Left cardiac atrium (tissue), 4 donors: ENCODE data around the gene HAUS7. TPM values are rescaled to one million over a fixed set of nuclear protein-coding genes. Genes with fewer than 3 reads are reported as not detected.

Source experiments
- ATAC-seq, 2 donors: fragments of 200-7000 bp; cut with Tn5 transposase; one replicate each; pipeline ENCODE4 v1.9.1; 2020; ENCODE audit warnings: mild to moderate bottlenecking in 2 of 2, moderate library complexity in 2 of 2
- DNase-seq: peaks from one replicate; pipeline ENCODE4 v3.0.0-alpha.2; 2020
- intact Hi-C, 2 donors: fragments of 100-400 bp; cut with DNase I; formaldehyde crosslinking; loops; one replicate each; pipeline versions ENCODE4 v1.14.1 to v1.15.1; 2022 to 2023
- total RNA-seq, 2 donors: library from RNA; stranded (reverse); fragmentation: NEBNext Ultra II Directional; extraction: Animal tissue kit (Norgen Biotek cat#: 25700); gene quantifications; one replicate each; pipeline ENCODE4 v1.2.1, GENCODE V29; 2021
- donor health status: DM: no; HTN: yes; CAD: no.
- donor health status: DM: no; HTN: yes; CAD: no; lungs with severe emphysema.
- donor health status: DM: yes; HTN: yes; CAD: no.
- donor health status: Dilated cardiomyopathy.

Gene HAUS7
- total RNA-seq, 2 donors from 2014 or later: 15.8 to 22.2 TPM

DNA sequence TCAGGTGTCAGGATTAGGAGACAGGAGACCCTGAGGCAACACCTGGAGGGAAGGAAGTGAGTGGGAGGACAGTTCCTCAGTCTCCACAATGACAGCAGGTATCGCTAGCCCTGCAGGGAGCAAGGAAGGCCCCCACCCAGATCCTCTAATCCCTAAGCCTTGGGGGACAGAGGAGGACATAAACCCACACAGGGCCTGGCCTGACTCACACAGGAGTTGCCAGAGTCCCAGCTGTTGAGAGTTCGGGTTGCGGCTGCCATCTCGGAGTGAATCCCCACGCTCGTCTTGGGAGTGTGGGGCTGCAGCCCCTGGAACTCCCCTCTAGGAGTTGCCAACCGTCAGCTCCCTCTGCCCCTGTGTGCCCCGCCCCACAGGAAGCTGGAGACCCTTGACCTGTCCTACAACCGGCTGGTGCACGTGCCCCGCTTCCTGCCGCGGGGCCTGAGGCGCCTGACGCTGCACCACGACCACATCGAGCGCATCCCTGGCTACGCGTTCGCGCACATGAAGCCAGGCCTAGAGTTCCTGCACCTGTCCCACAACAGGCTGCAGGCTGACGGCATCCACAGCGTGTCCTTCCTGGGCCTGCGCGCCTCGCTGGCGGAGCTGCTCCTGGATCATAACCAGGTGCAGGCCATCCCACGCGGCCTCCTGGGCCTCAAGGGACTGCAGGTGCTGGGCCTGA is 15.2 kb upstream of the HAUS7 start:
- intact Hi-C loops: no loop called here
- ATAC-seq (no peak), DNase-seq (no peak)

- intact Hi-C loops: no loop called here
- ATAC-seq (no peak), DNase-seq (no peak)
These were observed 12.1 kb upstream of the HAUS7 start for GRCh38 chrX:153482376-153483015.

GRCh38 chrX:153481043-153481442 is 10.7 kb upstream of the HAUS7 start:
- intact Hi-C loops: no loop called here
- ATAC-seq (no peak), DNase-seq (no peak)

GRCh38 chrX:153478746-153479145 is 8.4 kb upstream of the HAUS7 start:
- ATAC-seq: no peak
- no peak for DNase-seq
- intact Hi-C loops: no loop called here

DNA sequence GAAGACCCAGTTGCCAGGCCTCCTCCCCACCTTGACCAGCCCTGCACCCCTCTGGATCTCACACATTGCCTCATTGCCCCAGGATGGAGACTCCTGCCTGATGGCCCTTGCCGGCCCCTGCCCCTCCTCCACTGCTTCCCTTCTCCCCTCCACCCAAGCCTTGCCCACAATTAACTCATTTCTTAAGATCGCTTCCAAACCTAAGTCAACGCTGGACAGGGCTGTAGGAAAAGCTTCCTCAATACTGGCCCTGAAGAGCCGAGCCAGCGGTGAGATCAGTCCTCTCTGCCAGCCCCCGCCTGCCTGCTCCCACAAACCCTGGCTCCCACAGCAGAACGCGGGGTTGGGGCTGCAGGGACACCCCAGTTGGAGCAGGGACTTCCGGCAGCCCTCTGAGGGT is 7.5 kb upstream of the HAUS7 start:
- intact Hi-C loops: no loop called here
- no peak for DNase-seq
- ATAC-seq: peak; percentile 16 to 45

GRCh38 chrX:153477364-153477857 is 7.0 kb upstream of the HAUS7 start:
- intact Hi-C loops: no loop called here
- ATAC-seq: no peak
- DNase-seq: no peak

- intact Hi-C loops: no loop called here
- ATAC-seq (peak; percentile 50 to 73), DNase-seq (peak; percentile 74)
These were observed 6.4 kb upstream of the HAUS7 start for GRCh38 chrX:153476666-153477363.

- DNase-seq: no peak
- no peak for ATAC-seq
- intact Hi-C loops: no loop called here
These were observed 5.4 kb upstream of the HAUS7 start for GRCh38 chrX:153475751-153476281.

- intact Hi-C loops: no loop called here
- no peak for DNase-seq
- no peak for ATAC-seq
These were observed 4.9 kb upstream of the HAUS7 start for GRCh38 chrX:153475271-153475670.

- intact Hi-C loops: loop anchor here in 1 of 2 donors (5.0 kb wide), 1 partner anchor 33 kb away; no protein-coding TSS in a partner anchor
- peak; percentile 5 to 8 for ATAC-seq
- peak; percentile 86 for DNase-seq
These were observed 4.3 kb upstream of the HAUS7 start for GRCh38 chrX:153474718-153475117.

DNA sequence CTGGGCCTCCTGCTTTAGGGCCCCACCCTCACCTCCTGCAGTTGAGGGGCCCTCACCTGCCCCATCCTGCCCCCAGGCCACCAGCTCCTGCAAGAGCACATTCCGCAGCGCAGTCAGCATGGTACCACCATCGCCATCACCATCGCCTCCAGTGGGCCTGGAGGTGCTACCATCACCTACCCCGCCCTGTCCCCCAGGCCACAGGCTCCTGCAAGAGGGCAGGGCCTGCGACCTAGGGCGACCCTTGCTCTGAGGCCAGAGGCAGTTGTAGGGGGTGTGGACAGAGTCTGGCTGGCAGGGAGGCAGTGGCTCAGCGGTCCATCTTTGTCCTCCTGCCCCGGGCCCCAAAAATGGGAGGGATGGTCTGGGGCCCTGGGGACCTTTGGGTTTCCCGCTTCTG is 3.9 kb upstream of the HAUS7 start:
- no peak for DNase-seq
- intact Hi-C loops: loop anchor here in 1 of 2 donors (5.0 kb wide), 1 partner anchor 33 kb away; no protein-coding TSS in a partner anchor
- no peak for ATAC-seq

GRCh38 chrX:153473126-153473525 is 2.8 kb upstream of the HAUS7 start:
- no peak for ATAC-seq
- DNase-seq: no peak
- intact Hi-C loops: loop anchor here in 1 of 2 donors (5.0 kb wide), 1 partner anchor 34 kb away; no protein-coding TSS in a partner anchor

- intact Hi-C loops: loop anchor here in 1 of 2 donors (5.0 kb wide), 1 partner anchor 36 kb away; no protein-coding TSS in a partner anchor
- ATAC-seq (no peak), DNase-seq (no peak)
These were observed 1.4 kb upstream of the HAUS7 start for GRCh38 chrX:153471663-153472280.

GRCh38 chrX:153469811-153470410 is 465 bp downstream of the HAUS7 start:
- ATAC-seq (peak; percentile 14 to 21), DNase-seq (no peak)
- intact Hi-C loops: loop anchor here in 1 of 2 donors (5.0 kb wide), 1 partner anchor 37 kb away; no protein-coding TSS in a partner anchor

- intact Hi-C loops: no loop called here
- DNase-seq (no peak), ATAC-seq (peak in 1 of 2 donors; percentile 4)
These were observed 2.3 kb downstream of the HAUS7 start for GRCh38 chrX:153468008-153468580.

- no peak for DNase-seq
- no peak for ATAC-seq
- intact Hi-C loops: no loop called here
These were observed 4.5 kb downstream of the HAUS7 start for GRCh38 chrX:153465691-153466380.

- DNase-seq: no peak
- intact Hi-C loops: no loop called here
- no peak for ATAC-seq
These were observed 6.3 kb downstream of the HAUS7 start for GRCh38 chrX:153464116-153464515.

- ATAC-seq: no peak
- intact Hi-C loops: no loop called here
- DNase-seq: no peak
These were observed 6.8 kb downstream of the HAUS7 start for GRCh38 chrX:153463556-153463955.
